Measurements from ENCODE around the gene PRF1.
A peak's percentile ranks its signal among the peaks of the same experiment; 100 is the strongest.

Gene PRF1

GRCh38 chr10:70549962-70550458 is 52.5 kb downstream of the PRF1 start:
- TF ChIP-seq FOXP2 (optimal IDR thresholded peaks at IDR 0.05; ENCODE audit: borderline replicate concordance, extremely low read depth, extremely low read length, insufficient read depth) (peak; percentile 16), POLR2AphosphoS5 (IDR thresholded peaks at IDR 0.05; ENCODE audit: low read depth, low read length) (no peak), SIN3A (IDR thresholded peaks at IDR 0.05; ENCODE audit: borderline replicate concordance, insufficient read depth, low read length) (no peak)

- TF ChIP-seq POLR2AphosphoS5 (IDR thresholded peaks at IDR 0.05; ENCODE audit: low read depth, low read length) = no peak
- TF ChIP-seq FOXP2 (optimal IDR thresholded peaks at IDR 0.05; ENCODE audit: borderline replicate concordance, extremely low read depth, extremely low read length, insufficient read depth) = no peak
- TF ChIP-seq REST (IDR thresholded peaks at IDR 0.05; ENCODE audit: insufficient read depth in 1 of 2, low read depth in 2 of 2, low read length in 2 of 2) = no peak
- no peak for TF ChIP-seq SIN3A (IDR thresholded peaks at IDR 0.05; ENCODE audit: borderline replicate concordance, insufficient read depth, low read length)
- no peak for TF ChIP-seq TAF1 (IDR thresholded peaks at IDR 0.05; ENCODE audit: borderline replicate concordance, insufficient read depth, low read length)
These were observed 53.1 kb downstream of the PRF1 start for GRCh38 chr10:70549351-70549961.

Data from PFSK-1 (cell line).